Right ventricle myocardium inferior (tissue), 1 donor: ENCODE results near the gene IP6K1. TPM values are rescaled to one million over a fixed set of nuclear protein-coding genes. Genes with fewer than 3 reads are reported as not detected.
"Not testable (repeated sequence)": the region's sequence is repeated elsewhere in the genome, so short reads cannot be mapped to it uniquely, and the experiment has no call there.

Experiments
- ATAC-seq: fragments of 200-7000 bp; cut with Tn5 transposase; one replicate; pipeline ENCODE4 v1.9.1; 2020; ENCODE audit warnings: mild to moderate bottlenecking, moderate library complexity
- DNase-seq: peaks from one replicate; pipeline ENCODE4 v3.0.0; 2021; ENCODE audit errors: missing footprints
- intact Hi-C: fragments of 100-400 bp; cut with DNase I; formaldehyde crosslinking; loops from one replicate; pipeline ENCODE4 v1.11.0; 2022
- total RNA-seq: library from RNA; stranded (reverse); fragmentation: NEBNext Ultra II Directional; extraction: Animal tissue kit (Norgen Biotek cat#: 25700); gene quantifications from one replicate; pipeline ENCODE4 v1.2.1, GENCODE V29; 2021
- donor health status: DM: no; HTN: yes; CAD: no; lungs with severe emphysema.

The IP6K1 gene
- total RNA-seq, 1 donor from 2014 or later = 19.0 TPM

DNA sequence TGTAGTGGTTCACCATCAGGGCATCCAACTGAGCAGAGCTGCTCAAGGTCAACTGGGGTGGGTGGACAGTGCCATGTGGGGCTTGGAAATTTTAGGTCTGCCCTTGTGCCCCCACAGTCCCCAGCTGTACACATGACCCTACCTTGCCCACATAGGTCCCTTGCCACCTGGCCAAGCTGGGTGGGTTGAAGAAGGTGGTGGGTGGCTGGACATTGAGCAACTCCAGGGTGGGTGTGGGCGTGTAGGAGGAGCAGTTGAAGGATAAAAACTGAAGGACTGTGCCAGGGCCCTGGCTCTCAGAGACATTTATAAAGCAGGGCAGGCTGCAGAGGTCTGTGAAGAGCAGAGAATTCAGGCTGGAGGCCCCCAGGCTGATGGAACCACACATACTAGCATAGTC is 12.8 kb upstream of the IP6K1 start:
- DNase-seq = no peak
- ATAC-seq = no peak
- intact Hi-C loops = no loop called here

DNA sequence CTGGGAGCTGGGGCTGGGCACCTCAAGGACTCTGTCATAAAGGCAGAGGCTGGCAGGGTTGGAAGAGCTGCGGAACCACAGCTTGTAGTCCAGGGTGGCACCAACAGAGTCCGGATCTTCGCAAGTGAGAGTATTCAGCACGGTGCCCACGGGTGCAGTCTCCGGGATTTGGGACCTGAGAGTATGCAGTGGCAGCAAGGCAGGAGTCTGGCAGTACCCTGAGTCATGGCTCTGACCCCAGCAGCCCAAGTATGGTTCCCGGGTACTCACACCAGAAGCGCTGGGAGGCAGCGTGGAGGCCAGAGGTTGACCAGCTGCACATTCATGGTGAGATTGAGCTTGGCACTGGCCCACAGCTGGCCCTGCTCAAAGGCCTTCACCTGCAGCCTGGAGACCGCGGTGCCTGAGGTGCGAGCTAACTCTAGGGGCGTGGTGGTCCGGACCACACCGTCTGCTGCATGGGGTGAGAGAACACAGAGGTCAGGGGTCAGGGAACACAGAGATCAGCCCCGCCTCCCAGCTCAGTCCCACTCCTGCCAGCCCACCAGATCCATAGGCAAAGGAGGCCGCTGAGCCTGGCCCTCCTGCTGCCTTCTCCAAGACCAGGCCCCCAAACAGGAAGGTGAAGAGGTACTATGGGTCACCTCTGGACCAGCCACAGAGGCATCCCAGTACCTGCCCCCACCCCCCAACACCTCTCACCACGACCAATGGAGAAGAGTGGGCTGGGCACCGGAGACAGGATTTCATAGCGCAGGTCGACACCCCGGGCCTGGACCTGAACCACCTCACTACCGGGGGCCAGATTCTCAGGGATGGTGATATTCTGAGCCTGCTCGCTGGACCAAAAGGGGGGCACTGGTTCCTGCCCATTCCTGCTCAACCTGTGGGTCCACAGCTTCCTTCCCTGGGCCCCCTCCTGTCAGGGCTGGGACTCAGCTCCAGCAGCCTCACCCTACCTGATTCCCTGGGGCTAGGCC is 8.9 kb upstream of the IP6K1 start:
- intact Hi-C loops = no loop called here
- DNase-seq (no peak), ATAC-seq (no peak)

DNA sequence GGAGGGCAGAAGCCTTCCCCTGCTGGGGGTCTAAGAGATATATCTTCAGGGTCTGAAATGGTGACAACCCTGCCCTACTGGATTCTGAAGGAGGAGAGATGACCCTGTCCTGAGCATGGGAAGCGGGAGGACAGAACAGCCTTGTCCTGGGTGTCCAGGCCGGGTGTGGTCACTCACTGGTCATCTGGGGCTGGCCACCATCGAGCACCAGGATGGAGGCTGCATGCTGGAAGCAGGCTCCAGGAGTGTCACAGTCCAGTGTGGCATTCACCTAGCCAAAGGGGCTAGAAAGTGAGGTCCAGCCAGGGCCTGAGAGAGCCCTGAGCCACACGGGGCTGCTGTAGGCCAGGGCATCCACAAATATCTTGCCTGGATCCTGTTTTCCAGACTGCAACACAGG is 8.1 kb upstream of the IP6K1 start:
- intact Hi-C loops = no loop called here
- DNase-seq (no peak), ATAC-seq (no peak)

DNA sequence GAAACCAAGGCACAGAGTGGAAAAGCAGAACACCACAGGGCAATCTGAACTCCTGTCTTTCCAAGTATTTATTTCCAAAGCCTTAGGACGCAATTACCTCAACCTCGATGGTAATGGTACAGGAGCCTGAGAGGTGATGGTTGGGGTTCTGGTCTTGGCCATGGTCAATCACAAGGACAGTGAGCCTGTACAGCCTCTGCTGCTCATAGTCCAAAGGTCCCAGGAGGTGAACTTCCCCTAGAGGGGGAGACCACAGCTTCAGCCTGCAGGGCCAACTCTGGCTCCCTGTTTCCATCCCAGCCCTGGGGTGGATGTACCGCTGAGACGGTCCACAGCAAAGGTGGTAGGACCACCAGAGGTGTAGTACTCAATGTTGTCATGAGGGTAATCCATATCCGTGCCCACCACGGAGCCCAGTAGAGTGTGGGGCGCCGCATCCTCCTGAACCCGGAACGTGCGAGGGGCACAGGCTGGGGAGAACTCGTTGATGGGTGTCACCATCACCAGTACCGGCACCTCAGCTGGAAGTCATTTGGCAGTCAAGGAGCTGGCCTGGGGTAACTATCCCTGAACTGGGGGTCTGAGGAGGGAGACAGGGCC is 7.2 kb upstream of the IP6K1 start:
- intact Hi-C loops = no loop called here
- DNase-seq (no peak), ATAC-seq (no peak)

DNA sequence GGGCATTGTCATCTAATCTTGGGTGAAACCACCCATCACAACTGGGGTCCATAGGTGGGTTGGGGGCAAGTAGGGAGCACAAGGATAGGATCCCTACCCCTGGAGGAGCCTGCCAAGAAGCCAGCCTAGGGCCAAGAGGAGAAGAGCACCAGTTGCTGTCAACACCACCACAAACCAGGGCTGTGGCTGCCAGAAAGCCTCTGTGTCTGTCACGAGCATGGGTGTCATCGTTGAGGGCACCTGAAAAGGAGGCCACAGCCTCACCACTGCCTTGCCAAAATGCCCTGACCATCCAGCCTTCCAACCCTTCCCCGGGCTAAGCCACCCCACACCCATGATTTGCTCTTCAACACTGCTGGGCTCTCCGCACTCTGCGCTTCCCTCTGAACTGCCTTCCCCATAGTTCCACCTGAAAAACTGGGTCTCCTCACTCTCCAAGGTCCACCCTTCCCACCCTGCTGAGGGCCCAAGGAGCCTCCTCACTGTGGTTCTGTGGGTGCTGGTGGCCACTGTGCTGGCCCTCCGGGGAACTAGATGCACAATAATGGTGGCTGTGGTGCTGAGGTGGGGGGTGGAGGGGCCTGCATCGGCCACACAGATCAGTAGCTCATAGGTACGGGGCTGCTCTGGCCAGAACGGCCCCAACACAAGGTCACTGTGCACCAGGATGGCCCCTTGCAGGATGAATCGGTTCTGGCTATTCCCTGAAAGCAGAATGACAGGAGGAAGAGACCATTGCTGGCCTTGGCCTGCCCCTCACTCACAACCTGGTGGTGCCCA is 6.2 kb upstream of the IP6K1 start:
- ATAC-seq (no peak), DNase-seq (no peak)
- intact Hi-C loops = no loop called here

DNA sequence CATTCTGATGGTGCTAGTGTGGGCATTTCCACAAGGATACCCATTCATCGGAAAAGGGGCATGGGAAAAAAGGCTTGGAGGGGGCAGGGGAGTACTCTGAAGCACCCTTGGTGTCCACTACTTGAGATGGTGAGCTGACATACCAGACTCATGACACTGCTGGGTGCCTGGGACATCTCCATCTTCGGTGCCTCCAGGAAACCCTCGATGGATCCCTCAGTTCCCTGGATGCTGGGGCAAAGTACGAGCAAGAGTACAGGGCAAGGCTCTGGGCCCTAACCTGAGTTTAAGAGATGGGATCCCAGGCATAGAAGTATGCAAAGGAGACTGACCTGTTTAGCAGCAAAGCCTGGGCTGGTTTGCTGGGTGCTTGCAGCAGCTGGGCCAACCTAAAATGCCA is 5.2 kb upstream of the IP6K1 start:
- ATAC-seq (no peak), DNase-seq (no peak)
- intact Hi-C loops = no loop called here

DNA sequence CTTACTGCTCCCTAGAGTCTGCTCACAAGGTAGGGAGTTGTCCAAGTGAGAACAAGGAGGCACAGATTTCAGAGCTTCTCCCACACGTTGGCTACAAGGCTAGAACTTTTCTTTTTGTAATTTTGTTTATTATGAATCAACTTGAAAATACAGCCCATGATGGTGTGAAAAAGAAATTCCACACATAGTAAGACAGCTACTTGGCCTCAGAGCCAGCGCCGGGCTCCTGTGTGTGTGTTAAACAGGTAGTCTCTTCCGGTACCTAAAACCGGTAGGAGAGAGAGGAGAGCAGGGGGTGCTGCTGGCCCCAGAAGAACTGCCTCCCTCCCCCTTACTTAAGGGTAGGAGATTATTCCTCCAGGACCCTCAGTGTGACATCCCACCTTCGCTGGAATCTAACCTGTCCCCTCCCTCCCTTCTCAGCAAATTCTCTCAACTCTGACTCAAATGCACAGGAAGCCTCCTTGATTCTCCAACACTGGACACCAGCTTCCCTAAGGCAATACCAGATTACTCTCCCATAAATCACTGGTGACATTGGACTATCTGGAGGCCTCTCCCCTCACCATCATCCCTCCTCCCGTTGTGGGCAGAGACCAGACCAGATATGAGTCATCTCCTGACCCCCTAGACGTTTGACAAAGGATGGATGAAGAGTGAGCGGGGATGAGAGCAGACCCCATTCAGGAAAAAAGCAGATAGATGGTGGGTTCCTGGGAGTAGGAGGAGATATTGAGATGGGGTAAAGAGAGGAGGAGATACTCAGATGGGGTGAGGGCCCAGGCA is 4.5 kb upstream of the IP6K1 start:
- no peak for ATAC-seq
- intact Hi-C loops = no loop called here
- no peak for DNase-seq

DNA sequence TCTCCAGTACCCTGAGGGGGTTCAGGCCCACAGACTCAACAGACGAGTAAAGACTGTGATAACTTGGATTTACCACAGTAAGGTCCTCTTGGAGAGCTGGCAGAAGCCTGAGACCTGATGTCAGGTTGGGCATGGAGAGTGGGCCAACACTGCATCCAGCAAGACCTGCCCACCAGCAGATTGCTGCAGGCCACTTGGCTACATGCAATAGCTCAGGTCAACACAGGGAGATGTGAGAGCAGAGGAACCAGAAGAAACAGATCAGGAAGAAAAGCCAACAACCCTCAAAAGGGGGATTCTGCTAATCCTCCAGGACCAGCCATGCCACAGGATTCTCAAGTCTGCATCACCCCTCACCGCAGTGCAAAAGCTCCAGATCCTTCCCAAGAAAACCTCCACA is 1.7 kb upstream of the IP6K1 start:
- ATAC-seq (no peak), DNase-seq (no peak)
- intact Hi-C loops = no loop called here

DNA sequence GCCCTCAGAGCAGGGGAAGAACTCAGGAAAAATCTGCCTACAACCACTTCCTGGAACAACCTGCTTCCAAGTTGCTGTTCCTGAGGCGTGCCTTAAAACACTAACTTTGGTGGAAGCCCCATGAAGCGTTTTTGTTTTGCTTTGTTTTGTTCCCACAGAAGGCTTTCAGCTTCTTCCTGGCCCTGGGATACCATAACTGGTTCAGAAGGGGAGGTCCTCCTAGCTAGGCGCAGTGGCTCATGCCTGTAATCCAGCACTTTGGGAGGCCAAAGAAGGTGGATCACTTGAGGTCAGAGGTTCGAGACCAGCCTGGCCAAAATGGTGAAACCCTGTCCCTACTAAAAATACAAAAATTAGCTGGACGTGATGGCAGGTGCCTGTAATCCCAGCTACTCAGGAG is 1.2 kb upstream of the IP6K1 start:
- DNase-seq = no peak
- no peak for ATAC-seq
- intact Hi-C loops = no loop called here

DNA sequence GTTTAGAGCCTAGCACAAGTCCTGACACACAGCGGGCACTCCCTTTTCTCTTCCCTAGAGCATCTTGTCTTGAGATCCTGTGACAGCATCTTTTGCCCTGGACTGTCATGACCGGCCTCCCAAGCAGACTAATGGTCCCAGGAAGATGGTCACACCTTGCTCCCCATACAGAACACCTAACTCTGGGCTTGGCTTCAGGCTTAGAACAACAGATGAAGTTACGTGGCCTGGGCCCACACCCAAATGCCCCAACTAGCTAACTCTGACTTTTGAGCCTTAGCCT is 781 bp upstream of the IP6K1 start:
- no peak for ATAC-seq
- no peak for DNase-seq
- intact Hi-C loops = no loop called here

DNA sequence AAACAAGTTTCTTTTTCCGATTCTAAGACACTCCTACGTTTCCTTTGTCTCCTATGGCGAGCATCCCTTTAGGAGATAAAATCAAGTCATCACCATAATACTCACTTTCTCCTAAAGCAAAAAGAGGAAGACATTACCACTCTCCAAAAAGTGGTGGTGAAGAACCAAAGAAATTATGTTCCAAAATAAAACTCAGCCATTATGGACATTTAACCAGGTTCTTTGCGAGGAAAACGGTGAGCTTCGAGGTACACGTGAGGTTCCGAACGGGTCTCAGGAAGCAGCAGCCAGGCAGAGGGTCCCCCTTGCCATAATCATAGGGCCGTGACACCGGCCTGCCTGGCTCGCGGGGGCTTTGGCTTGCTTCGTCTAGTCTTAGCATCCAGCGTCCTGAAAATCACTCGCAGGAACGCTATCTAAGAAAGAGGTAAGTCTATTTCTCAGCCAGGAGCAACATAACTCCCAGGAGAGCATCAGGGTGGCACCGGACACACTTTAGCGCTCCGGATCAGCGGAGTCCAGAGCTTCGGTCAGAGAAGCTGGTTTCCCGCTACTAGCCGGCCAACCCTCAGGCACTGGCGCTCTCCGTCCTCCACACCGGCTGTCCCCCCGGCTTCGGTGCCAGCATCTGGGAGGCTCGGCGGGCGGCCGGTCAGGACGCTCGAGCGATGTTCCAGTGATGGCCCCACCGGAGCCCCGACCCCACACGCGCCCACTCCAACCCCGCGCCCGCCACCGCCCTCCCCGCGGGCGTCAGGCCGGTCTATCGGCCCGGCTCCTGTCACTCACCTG is 581 bp downstream of the IP6K1 start:
- DNase-seq (peak; percentile 76), ATAC-seq (peak; percentile 45)
- intact Hi-C loops = no loop called here

DNA sequence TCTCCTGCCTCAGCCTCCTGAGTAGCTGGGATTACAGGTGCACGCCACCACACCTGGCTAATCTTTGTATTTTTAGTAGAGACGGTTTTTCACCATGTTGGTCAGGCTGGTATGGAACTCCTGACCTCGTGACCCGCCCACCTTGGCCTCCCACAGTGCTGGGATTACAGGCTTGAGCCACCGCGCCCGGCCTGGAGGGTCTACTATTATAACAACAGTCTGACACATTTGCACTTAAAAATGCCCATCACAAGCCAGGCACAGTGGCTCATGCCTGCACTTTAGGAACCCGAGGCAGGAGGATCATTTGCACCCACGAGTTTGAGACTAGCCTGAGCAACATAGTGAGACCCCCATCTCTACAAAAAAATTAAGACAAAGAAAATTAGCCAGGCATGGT is 4.1 kb downstream of the IP6K1 start:
- intact Hi-C loops, DNase-seq, ATAC-seq: not testable (repeated sequence)

DNA sequence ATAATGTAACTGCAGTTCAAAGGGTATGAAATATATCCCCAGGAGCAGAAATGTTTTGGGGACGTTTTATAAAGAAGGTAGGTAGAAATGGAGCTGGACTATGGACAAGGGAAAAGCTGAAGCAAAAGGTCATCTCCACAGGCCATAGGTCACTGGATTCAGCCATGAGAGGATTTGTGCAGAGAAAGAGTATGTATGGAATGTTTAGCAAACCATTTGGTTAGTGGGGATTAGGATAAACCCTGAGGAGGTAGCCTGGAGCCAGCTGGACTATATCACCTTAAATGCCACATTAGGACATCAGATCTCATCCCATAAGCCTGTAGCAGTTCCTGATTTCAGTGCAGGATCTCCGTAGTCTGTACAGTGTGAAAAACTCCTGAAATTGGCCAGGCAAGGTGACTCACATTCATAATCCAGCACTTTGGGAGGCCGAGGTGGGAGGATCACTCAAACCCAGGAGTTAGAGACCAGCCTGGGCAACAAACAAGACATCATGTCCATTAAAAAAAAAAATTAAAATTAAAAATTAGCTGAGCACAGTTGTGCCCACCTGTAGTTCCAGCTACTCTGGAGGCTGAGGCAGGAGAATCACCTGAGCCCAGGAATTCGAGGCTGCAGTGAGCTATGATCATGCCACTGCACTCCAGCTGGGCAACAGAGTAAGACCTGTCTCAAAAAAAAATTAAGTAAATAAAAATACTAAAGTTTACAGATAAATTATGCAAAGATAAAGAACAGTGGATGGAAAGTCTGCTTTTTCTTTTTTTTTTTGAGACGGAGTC is 4.7 kb downstream of the IP6K1 start:
- ATAC-seq (no peak), DNase-seq (no peak)
- intact Hi-C loops = no loop called here

DNA sequence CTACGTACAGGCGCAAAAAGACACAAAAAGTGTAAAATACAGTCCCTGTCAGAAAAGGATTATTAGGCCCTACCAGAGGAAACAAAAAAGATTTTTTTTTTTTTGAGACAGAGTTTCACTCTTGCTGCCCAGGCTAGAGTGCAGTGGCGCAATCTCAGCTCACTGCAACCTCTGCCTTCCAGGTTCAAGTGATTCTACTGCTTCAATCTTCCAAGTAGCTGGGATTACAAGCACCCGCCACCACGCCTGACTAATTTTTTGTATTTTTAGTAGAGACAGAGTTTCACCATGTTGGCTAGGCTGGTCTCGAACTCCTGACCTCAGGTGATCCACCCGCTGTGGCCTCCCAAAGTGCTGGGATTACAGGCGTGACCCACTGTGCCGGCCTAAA is 5.4 kb downstream of the IP6K1 start:
- DNase-seq, intact Hi-C loops, ATAC-seq: not testable (repeated sequence)

DNA sequence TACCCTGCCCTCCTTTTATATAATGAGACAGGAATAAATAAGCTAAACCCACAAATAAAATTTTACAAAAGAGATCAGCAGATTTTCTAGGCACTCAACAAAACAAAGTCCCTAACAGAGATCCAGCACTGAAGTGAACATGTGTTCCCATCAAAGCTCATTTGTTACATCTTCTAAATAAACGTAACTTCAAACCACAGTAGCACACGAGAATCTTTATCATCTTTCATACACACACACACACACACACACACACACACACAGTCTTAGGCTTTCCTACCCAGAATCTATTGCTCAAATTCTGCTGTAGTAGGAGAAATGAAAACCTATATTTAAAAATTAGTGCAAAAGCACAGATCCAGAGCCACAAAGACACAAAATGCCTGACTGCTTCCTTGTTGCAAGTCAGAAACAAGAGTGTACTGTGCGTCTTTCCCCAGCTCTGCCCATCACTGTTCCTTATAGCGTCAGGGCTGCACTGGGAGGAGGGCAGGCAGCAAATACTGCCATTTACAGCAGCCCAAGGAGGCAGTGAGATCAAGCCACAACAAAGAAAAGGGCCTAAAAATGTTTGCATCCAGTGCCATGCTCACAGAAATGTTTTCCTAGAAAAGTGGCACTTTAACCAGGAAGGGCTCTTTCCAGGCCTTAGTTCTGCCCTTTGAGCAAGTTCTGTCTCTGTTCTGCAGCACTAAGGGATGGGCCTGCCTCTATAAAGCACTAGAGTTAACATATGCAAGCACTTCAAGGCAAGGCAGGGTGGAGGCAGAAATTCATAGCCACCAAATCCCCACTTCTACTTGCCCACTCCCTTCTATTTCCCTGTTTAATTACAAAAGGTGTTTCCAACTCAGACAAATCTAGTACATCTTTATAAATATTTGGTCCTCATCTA is 6.0 kb downstream of the IP6K1 start:
- DNase-seq = no peak

DNA sequence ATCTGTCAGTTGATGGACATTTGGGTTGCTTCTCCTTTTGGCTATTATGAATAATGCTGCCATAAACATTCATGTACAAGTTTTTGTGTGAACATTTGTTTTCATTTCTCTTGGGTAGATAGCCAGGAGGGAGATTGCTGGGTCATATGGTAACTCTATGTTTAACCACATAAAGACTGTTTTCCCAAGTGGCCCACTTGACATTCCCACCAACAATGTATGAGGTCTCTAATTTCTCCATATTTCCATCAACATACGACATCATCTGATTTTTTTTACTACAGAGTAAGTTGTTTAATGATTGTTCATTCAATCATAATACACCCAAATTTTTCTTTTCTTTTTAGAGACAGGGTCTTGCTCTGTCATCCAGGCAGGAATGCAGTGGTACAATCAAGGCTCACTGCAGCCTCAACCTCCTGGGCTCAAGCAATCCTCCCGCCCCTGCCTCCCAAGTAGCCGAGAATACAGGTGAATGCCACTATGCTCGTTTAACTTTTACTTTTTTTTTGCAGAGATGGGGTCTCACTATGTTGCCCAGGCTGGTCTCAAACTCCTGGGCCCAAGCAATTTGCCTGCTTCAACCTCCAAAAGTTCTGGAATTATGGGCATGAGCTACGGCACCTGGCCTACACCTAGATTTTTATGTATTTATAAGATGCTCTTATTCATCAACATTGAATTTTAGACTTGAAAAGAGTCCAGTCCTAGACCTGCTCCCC is 6.8 kb downstream of the IP6K1 start:
- intact Hi-C loops = no loop called here
- no peak for ATAC-seq

More for the DNA sequence above, 6.0 kb downstream of the IP6K1 start:
- intact Hi-C loops = no loop called here
- no peak for ATAC-seq

More for the DNA sequence above, 6.8 kb downstream of the IP6K1 start:
- DNase-seq = no peak
